ENCODE measurements around the gene TRMO. TPM values are rescaled to one million over a fixed set of nuclear protein-coding genes. Genes with fewer than 3 reads are reported as not detected.
A peak's percentile ranks its signal among the peaks of the same experiment; 100 is the strongest.

TRMO gene
- total and polyA plus RNA-seq, 9 of the 15 experiments (the other 6 are each of a cell fraction or from before 2014, with no cell fraction given): 5.6 to 22.4 (median 16.2) TPM

DNA sequence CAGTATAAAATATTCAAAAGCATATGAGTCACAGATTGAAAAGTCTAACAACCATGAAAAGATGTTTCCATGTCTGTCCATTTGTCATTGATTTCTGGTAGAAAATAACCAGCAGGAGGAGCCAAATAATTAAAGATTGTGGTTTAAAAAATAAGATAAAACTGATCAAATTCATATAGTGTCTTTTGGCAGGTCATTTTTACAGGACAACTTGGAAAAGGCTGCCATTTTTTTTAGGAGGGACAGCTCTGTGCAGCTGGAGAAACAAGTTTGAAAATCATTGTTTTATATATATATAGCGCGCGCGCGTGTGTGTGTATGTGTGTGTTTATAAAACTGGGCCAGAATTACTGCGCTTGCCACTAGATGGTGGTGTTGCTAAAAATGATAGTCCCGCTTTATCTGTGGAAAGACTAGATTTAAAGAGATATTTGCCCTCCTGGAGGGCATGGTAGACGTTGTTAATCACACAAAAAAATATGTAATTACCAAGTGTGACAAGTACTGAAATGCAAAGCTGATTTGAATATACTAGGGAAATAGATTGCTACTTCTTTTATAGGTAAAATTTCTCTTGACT is 1.3 kb upstream of the TRMO start (continued):
- TF ChIP-seq HOMEZ (CRISPR knock-in tag; IDR thresholded peaks at IDR 0.05) (no peak), RCOR1 (IDR thresholded peaks at IDR 0.05; ENCODE audit: borderline replicate concordance in 1 of 2, low read depth in 2 of 2, low read length in 2 of 2) (peak in 1 of 2 experiments; percentile 4; a peak in 1 of 4 replicates), ZNF282 (CRISPR knock-in tag; IDR thresholded peaks at IDR 0.05) (no peak), C11orf30 (IDR thresholded peaks at IDR 0.05; ENCODE audit: low read depth) (no peak), CGGBP1 (CRISPR knock-in tag; IDR thresholded peaks at IDR 0.05) (0 out of 2 replicates have a peak, but pooled peaks have one; percentile 3), MEF2A (IDR thresholded peaks at IDR 0.05; ENCODE audit: control insufficient read depth, low read depth, low read length) (peak; percentile 32; the same call in 1 of the 2 replicates), CREB1 (IDR thresholded peaks at IDR 0.05) (no peak), CREB1 (CRISPR knock-in tag; IDR thresholded peaks at IDR 0.05) (no peak), ERF (CRISPR knock-in tag; IDR thresholded peaks at IDR 0.05) (no peak), TAL1 (IDR thresholded peaks at IDR 0.05) (no peak), RAD21 (CRISPR knock-in tag; conservative IDR thresholded peaks at IDR 0.05 in 1 of 2, IDR thresholded peaks at IDR 0.05 in 1 of 2) (peak; percentile 89 to 98), BCL6 (CRISPR knock-in tag; IDR thresholded peaks at IDR 0.05) (no peak), ILF3 (IDR thresholded peaks at IDR 0.05; ENCODE audit: borderline replicate concordance) (0 out of 2 replicates have a peak, but pooled peaks have one; percentile 63), POLR2G (IDR thresholded peaks at IDR 0.05; ENCODE audit: low read depth, low read length) (no peak), ZC3H8 (IDR thresholded peaks at IDR 0.05) (0 out of 2 replicates have a peak, but pooled peaks have one; percentile 31), TEAD1 (CRISPR knock-in tag; IDR thresholded peaks at IDR 0.05) (no peak), ZKSCAN8 (CRISPR knock-in tag; IDR thresholded peaks at IDR 0.05) (peak; percentile 19; the same call in 1 of the 2 replicates), ARID2 (IDR thresholded peaks at IDR 0.05) (peak; percentile 93)
- TF ChIP-seq, protein P1, sequence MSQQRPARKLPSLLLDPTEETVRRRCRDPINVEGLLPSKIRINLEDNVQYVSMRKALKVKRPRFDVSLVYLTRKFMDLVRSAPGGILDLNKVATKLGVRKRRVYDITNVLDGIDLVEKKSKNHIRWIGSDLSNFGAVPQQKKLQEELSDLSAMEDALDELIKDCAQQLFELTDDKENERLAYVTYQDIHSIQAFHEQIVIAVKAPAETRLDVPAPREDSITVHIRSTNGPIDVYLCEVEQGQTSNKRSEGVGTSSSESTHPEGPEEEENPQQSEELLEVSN (IDR thresholded peaks at IDR 0.05; ENCODE audit: borderline replicate concordance in 1 of 2, extremely low read depth in 1 of 2, insufficient read depth in 1 of 2, insufficient read length in 1 of 2, low read depth in 1 of 2, low read length in 1 of 2, poor library complexity in 1 of 2, severe bottlenecking in 1 of 2): no peak
- TF ChIP-seq, protein P2, sequence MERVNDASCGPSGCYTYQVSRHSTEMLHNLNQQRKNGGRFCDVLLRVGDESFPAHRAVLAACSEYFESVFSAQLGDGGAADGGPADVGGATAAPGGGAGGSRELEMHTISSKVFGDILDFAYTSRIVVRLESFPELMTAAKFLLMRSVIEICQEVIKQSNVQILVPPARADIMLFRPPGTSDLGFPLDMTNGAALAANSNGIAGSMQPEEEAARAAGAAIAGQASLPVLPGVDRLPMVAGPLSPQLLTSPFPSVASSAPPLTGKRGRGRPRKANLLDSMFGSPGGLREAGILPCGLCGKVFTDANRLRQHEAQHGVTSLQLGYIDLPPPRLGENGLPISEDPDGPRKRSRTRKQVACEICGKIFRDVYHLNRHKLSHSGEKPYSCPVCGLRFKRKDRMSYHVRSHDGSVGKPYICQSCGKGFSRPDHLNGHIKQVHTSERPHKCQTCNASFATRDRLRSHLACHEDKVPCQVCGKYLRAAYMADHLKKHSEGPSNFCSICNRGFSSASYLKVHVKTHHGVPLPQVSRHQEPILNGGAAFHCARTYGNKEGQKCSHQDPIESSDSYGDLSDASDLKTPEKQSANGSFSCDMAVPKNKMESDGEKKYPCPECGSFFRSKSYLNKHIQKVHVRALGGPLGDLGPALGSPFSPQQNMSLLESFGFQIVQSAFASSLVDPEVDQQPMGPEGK (CRISPR knock-in tag; IDR thresholded peaks at IDR 0.05; ENCODE audit: borderline replicate concordance): no peak
- TF ChIP-seq, protein P3, sequence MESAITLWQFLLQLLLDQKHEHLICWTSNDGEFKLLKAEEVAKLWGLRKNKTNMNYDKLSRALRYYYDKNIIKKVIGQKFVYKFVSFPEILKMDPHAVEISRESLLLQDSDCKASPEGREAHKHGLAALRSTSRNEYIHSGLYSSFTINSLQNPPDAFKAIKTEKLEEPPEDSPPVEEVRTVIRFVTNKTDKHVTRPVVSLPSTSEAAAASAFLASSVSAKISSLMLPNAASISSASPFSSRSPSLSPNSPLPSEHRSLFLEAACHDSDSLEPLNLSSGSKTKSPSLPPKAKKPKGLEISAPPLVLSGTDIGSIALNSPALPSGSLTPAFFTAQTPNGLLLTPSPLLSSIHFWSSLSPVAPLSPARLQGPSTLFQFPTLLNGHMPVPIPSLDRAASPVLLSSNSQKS (CRISPR knock-in tag; IDR thresholded peaks at IDR 0.05): no peak
